A673 (cell line): Measurements from ENCODE around the gene PRRT1. TPM values are rescaled to one million over a fixed set of nuclear protein-coding genes. Genes with fewer than 3 reads are reported as not detected.
A peak's percentile ranks its signal among the peaks of the same experiment; 100 is the strongest.

Source experiments
- BruUV-seq: library from RNA; stranded (reverse); fragments of 400-500 nt; replicated peaks from 2 replicates; lab custom pipeline; 2021; lab: Mats Ljungman, UMichigan
- CTCF ChIA-PET: fragments of 300-600 bp; sonication (Branson Sonifier 250); formaldehyde crosslinking; loops from one replicate; lab custom pipeline; 2022; ENCODE audit warnings: antibody characterized with exemption; lab: Charles Lee
- POLR2A ChIA-PET: fragments of 300-600 bp; sonication (Branson Sonifier 250); formaldehyde crosslinking; loops from one replicate; lab custom pipeline; 2022; ENCODE audit warnings: antibody characterized with exemption; ENCODE audit not compliant: low non-redundant PET; lab: Charles Lee
- DNase-seq: peaks from one replicate; pipeline ENCODE4 v3.0.0-alpha.2; 2015; ENCODE audit warnings: low spot score
- H3K27ac ChIP-seq: fragments of 200-600 bp; sonication (generic); 2 replicates; pipeline ENCODE4 v1.5.1; 2016; ENCODE audit warnings: mixed run types, low read depth, mild to moderate bottlenecking, mixed read lengths, antibody characterized with exemption, low read length; ENCODE audit not compliant: poor library complexity, severe bottlenecking
- H3K27me3 ChIP-seq: fragments of 200-600 bp; sonication (generic); replicated peaks from 2 replicates; pipeline ENCODE4 v1.6.1; 2017; ENCODE audit warnings: mixed run types, low read depth, mild to moderate bottlenecking, mixed read lengths, antibody characterized with exemption, low read length; ENCODE audit not compliant: insufficient read depth, poor library complexity
- H3K36me3 ChIP-seq: fragments of 200-600 bp; sonication (generic); 2 replicates; pipeline ENCODE4 v1.6.1; 2016; ENCODE audit warnings: mixed run types, mild to moderate bottlenecking, mixed read lengths, antibody characterized with exemption, low read length; ENCODE audit not compliant: insufficient read depth, poor library complexity, severe bottlenecking
- H3K4me1 ChIP-seq: fragments of 200-600 bp; sonication (generic); 2 replicates; pipeline ENCODE4 v1.6.1; 2017; ENCODE audit warnings: mixed run types, mild to moderate bottlenecking, mixed read lengths, antibody characterized with exemption, low read length; ENCODE audit not compliant: insufficient read depth, poor library complexity, severe bottlenecking
- H3K4me3 ChIP-seq: fragments of 200-600 bp; sonication (generic); 2 replicates; pipeline ENCODE4 v1.5.1; 2016; ENCODE audit warnings: low read depth, mixed run types, mild to moderate bottlenecking, mixed read lengths, low read length; ENCODE audit not compliant: poor library complexity, severe bottlenecking
- H3K9me3 ChIP-seq: fragments of 200-600 bp; sonication (generic); 2 replicates; pipeline ENCODE4 v1.6.1; 2016; ENCODE audit warnings: mixed run types, low read depth, mild to moderate bottlenecking, mixed read lengths, antibody characterized with exemption, low read length; ENCODE audit not compliant: poor library complexity, severe bottlenecking
- CTCF ChIP-seq: fragments of 300-800, 200-600 bp; sonication (generic); conservative IDR thresholded peaks from 2 replicates; pipeline ENCODE4 v1.5.1; 2017; ENCODE audit warnings: low read depth, mild to moderate bottlenecking, antibody characterized with exemption, low read length, moderate library complexity, mixed read lengths
- EZH2 ChIP-seq: fragments of 200-600 bp; sonication (generic); IDR thresholded peaks from 2 replicates; pipeline ENCODE4 v1.6.1; 2017; ENCODE audit warnings: borderline replicate concordance, low read depth, mild to moderate bottlenecking, mixed read lengths, antibody characterized with exemption, low read length; ENCODE audit not compliant: poor library complexity, severe bottlenecking
- intact Hi-C: fragments of 100-400 bp; cut with micrococcal nuclease; formaldehyde crosslinking; loops from one replicate; pipeline ENCODE4 v1.10.0; 2022; ENCODE audit not compliant: unreplicated experiment
- total RNA-seq: library from RNA; stranded (reverse); gene quantifications from 2 replicates; pipeline ENCODE4 v1.2.3, GENCODE V29; 2021

Gene PRRT1
- total RNA-seq, 1 experiment from 2014 or later = 4.5 TPM

- intact Hi-C loops = no loop called here
- peaks cover 44% of the 10 kb centered on the region for H3K4me1 ChIP-seq
- ChIA-PET POLR2A (no interaction called here), CTCF (no interaction called here)
- no peak within 1 kb of the TSS for H3K4me3 ChIP-seq
- TF ChIP-seq EZH2 = no peak
- TF ChIP-seq CTCF = no peak
- no peaks in the 10 kb centered on the region for H3K27me3 ChIP-seq
- BruUV-seq = no TSS peak
- DNase-seq = no peak
- no peaks in the 10 kb centered on the region for H3K9me3 ChIP-seq
- peak within 1 kb of the TSS; percentile 94 for H3K27ac ChIP-seq
- peaks cover 4% of the 10 kb centered on the region for H3K36me3 ChIP-seq
Observed at GRCh38 chr6:32192608-32193039, 40.9 kb upstream of the PRRT1 start, which contains the start of gene GPSM3. TSS of gene GPSM3 (minus strand) at chr6:32192643. CDS start at chr6:32192513, 130 bp downstream.

GRCh38 chr6:32191696-32192607, 40.2 kb upstream of the PRRT1 start:
- intact Hi-C loops = no loop called here
- H3K4me3 ChIP-seq = no peak overlapping the region
- H3K27ac ChIP-seq = peak overlapping the region; percentile 94
- TF ChIP-seq EZH2 (no peak), CTCF (no peak)
- DNase-seq = no peak
- ChIA-PET POLR2A (no interaction called here), CTCF (no interaction called here)
- H3K27me3 ChIP-seq = no peaks in the 10 kb centered on the region
- no TSS peak for BruUV-seq
- H3K4me1 ChIP-seq = peaks cover 38% of the 10 kb centered on the region
- no peaks in the 10 kb centered on the region for H3K9me3 ChIP-seq
- H3K36me3 ChIP-seq = peaks cover 11% of the 10 kb centered on the region

- DNase-seq = no peak
- intact Hi-C loops = no loop called here
- ChIA-PET POLR2A (no interaction called here), CTCF (interaction anchor here (0.5 to 0.9 kb wide), 2 partner anchors 63 to 1057 kb away, joined by 3 read pairs; partner anchors contain the start of gene ATF6B)
- peaks cover 30% of the 10 kb centered on the region for H3K4me1 ChIP-seq
- H3K9me3 ChIP-seq = no peaks in the 10 kb centered on the region
- H3K27me3 ChIP-seq = no peaks in the 10 kb centered on the region
- no peak for TF ChIP-seq CTCF
- no peak for TF ChIP-seq EZH2
- peak overlapping the region; percentile 94 for H3K27ac ChIP-seq
- H3K4me3 ChIP-seq = no peak overlapping the region
- no TSS peak for BruUV-seq
- H3K36me3 ChIP-seq = peaks cover 20% of the 10 kb centered on the region
Observed at GRCh38 chr6:32190911-32191677, 39.4 kb upstream of the PRRT1 start.
